B cell (primary cell): ENCODE measurements around the gene EPC1. TPM values are rescaled to one million over a fixed set of nuclear protein-coding genes. Genes with fewer than 3 reads are reported as not detected.

Source experiments
- ATAC-seq: fragments of 200-7000 bp; cut with Tn5 transposase; one replicate; pipeline ENCODE4 v1.10.0; 2021; ENCODE audit warnings: low read depth, mild to moderate bottlenecking, moderate number of reproducible peaks, moderate library complexity
- CTCF ChIA-PET: fragments of 350-600 bp; sonication (Branson Sonifier 250); formaldehyde crosslinking; loops from one replicate; lab custom pipeline; 2021; ENCODE audit warnings: antibody characterized with exemption, inconsistent platforms; lab: Charles Lee
- POLR2A ChIA-PET: fragments of 350-600 bp; sonication (Branson Sonifier 250); formaldehyde crosslinking; loops from one replicate; lab custom pipeline; 2021; ENCODE audit warnings: antibody characterized with exemption; lab: Charles Lee
- DNase-seq: peaks from one replicate; pipeline ENCODE4 v3.0.0; 2013
- H2AFZ ChIP-seq: 2 replicates; pipeline ENCODE4 v1.6.1; 2012; ENCODE audit warnings: mild to moderate bottlenecking, low read depth, low read length; ENCODE audit not compliant: insufficient read depth, poor library complexity, severe bottlenecking
- H3K27ac ChIP-seq, 2 donors: 1 replicate in 1 of 2; 2 replicates in 1 of 2; pipeline ENCODE4 v1.5.1; 2012 to 2013; ENCODE audit warnings: low read length in 2 of 2, mild to moderate bottlenecking in 2 of 2, moderate library complexity in 1 of 2
- H3K27me3 ChIP-seq, 4 experiments: fragments of 200-600 bp in 1 of 4; sonication (generic) in 1 of 4; replicated peaks in 1 of 4; 1 replicate in 2 of 4; 2 replicates in 2 of 4; pipeline versions ENCODE4 v1.6.1 to v1.7.0; 2013 to 2016; ENCODE audit warnings: low read length in 3 of 4, mild to moderate bottlenecking in 2 of 4, mixed read lengths in 1 of 4, moderate library complexity in 1 of 4; ENCODE audit not compliant: insufficient read depth in 4 of 4, control insufficient read depth in 3 of 4; ENCODE audit errors: control extremely low read depth in 1 of 4
- H3K36me3 ChIP-seq, 2 experiments: replicated peaks in 1 of 2; 1 replicate in 1 of 2; 2 replicates in 1 of 2; pipeline versions ENCODE4 v1.6.1 to v1.7.1; 2013; ENCODE audit warnings: low read length in 1 of 2; ENCODE audit not compliant: insufficient read depth in 2 of 2, control insufficient read depth in 1 of 2; ENCODE audit errors: control extremely low read depth in 1 of 2, extremely low read depth in 1 of 2
- H3K4me1 ChIP-seq, 2 donors: fragments of 200-600 bp in 1 of 2; sonication (generic) in 1 of 2; 1 replicate in 1 of 2; 2 replicates in 1 of 2; pipeline versions ENCODE4 v1.5.1 to v1.6.1; 2013 to 2017; ENCODE audit warnings: low read length in 2 of 2; ENCODE audit not compliant: control insufficient read depth in 2 of 2, insufficient read depth in 2 of 2
- H3K4me2 ChIP-seq: replicated peaks from 2 replicates; pipeline ENCODE3; 2012; ENCODE audit warnings: mild to moderate bottlenecking, low read depth, low read length; ENCODE audit not compliant: poor library complexity, severe bottlenecking
- H3K4me3 ChIP-seq, 5 experiments: fragments of 200-600 bp in 1 of 5; sonication (generic) in 1 of 5; 1 replicate in 3 of 5; 2 replicates in 2 of 5; pipeline versions ENCODE4 v1.5.1 to v1.7.0; 2011 to 2016; ENCODE audit warnings: low read length in 4 of 5, mild to moderate bottlenecking in 4 of 5, low read depth in 2 of 5, control low read depth in 1 of 5, moderate library complexity in 1 of 5; ENCODE audit not compliant: insufficient read depth in 1 of 5; ENCODE audit errors: control extremely low read depth in 1 of 5, extremely low read depth in 1 of 5
- H3K79me2 ChIP-seq: fragments of 200-600 bp; sonication (generic); one replicate; pipeline ENCODE4 v1.6.0; 2016; ENCODE audit warnings: low read length; ENCODE audit not compliant: control insufficient read depth, insufficient read depth
- H3K9ac ChIP-seq: fragments of 200-600 bp; sonication (generic); 2 replicates; pipeline ENCODE4 v1.6.1; 2017; ENCODE audit warnings: mild to moderate bottlenecking, low read length, moderate library complexity
- H3K9me3 ChIP-seq, 3 donors: one replicate each; pipeline versions ENCODE4 v1.6.1 to v1.7.1; 2013; ENCODE audit warnings: low read length in 2 of 3; ENCODE audit not compliant: control insufficient read depth in 2 of 3, insufficient read depth in 1 of 3; ENCODE audit errors: control extremely low read depth in 1 of 3
- H4K20me1 ChIP-seq: 2 replicates; pipeline ENCODE4 v1.6.0; 2012; ENCODE audit warnings: mild to moderate bottlenecking, low read length; ENCODE audit not compliant: insufficient read depth, control insufficient read depth, poor library complexity, severe bottlenecking
- H3K27ac Mint-ChIP-seq: one replicate; pipeline ENCODE4 v1.8.0; 2021; ENCODE audit warnings: mixed read lengths
- H3K27me3 Mint-ChIP-seq: one replicate; pipeline ENCODE4 v1.8.0; 2021; ENCODE audit warnings: mixed read lengths
- H3K4me1 Mint-ChIP-seq: one replicate; pipeline ENCODE4 v1.8.0; 2021; ENCODE audit warnings: mixed read lengths
- H3K4me3 Mint-ChIP-seq: one replicate; pipeline ENCODE4 v1.8.0; 2021; ENCODE audit warnings: mixed read lengths
- H3K9me3 Mint-ChIP-seq: one replicate; pipeline ENCODE4 v1.8.0; 2022; ENCODE audit warnings: mixed read lengths; ENCODE audit not compliant: insufficient read depth
- CTCF ChIP-seq: fragments of 200-600 bp; IDR thresholded peaks from one replicate; pipeline ENCODE4 v1.8.0; 2022; ENCODE audit warnings: antibody characterized with exemption, mild to moderate bottlenecking
- EZH2 ChIP-seq: IDR thresholded peaks from 2 replicates; pipeline ENCODE4 v1.6.1; 2012; ENCODE audit warnings: borderline replicate concordance, low read depth, mild to moderate bottlenecking, moderate library complexity, low read length; ENCODE audit not compliant: insufficient read depth, poor library complexity, severe bottlenecking
- WGBS: methylation state at CpG from one replicate; pipeline ENCODE4 v1.1.5; 2013; ENCODE audit warnings: missing lambda C conversion rate; ENCODE audit not compliant: insufficient coverage; 5-methylcytosine and 5-hydroxymethylcytosine counted together
- intact Hi-C: fragments of 100-400 bp; cut with micrococcal nuclease; formaldehyde crosslinking; loops from one replicate; pipeline ENCODE4 v1.10.0; 2022
- polyA plus RNA-seq: library from polyadenylated mRNA; depleted of rRNA; stranded (reverse); fragments of >200 nt; gene quantifications from 2 replicates; pipeline ENCODE4 v1.2.3, GENCODE V29; 2012
- total RNA-seq, 2 donors: library from RNA; stranded (reverse); fragments of 120-200 nt in 1 of 2; gene quantifications; 1 replicate in 1 of 2; 2 replicates in 1 of 2; pipeline versions ENCODE4 v1.2.3 to v1.2.4, GENCODE V29; 2013 to 2022

EPC1 gene
- total and polyA plus RNA-seq, 2 donors (not counting 1 experiment from before 2014, with no cell fraction given) = 120 to 220 TPM

GRCh38 chr10:32349199-32349585 is 2.2 kb upstream of the EPC1 start:
- Histone ChIP-seq H3K27ac (peak overlapping the region in 1 of 2 donors; percentile 36), H3K4me3 (no peak overlapping the region), H3K4me2 (peak overlapping the region; percentile 28), H3K4me1 (peaks cover 43 to 47% of the 10 kb centered on the region in 2 donors), H2AFZ (no peak overlapping the region), H3K79me2 (peaks cover 65% of the 10 kb centered on the region), H3K36me3 (peaks cover 0 to 2% of the 10 kb centered on the region in 2 experiments), H3K9ac (no peak overlapping the region), H3K9me3 (no peaks in the 10 kb centered on the region), H4K20me1 (peaks cover 16% of the 10 kb centered on the region), H3K27me3 (no peaks in the 10 kb centered on the region)
- Mint-ChIP-seq H3K27me3 (no peaks in the 10 kb centered on the region), H3K4me3 (peak overlapping the region; percentile 26), H3K9me3 (no peaks in the 10 kb centered on the region), H3K4me1 (peaks cover 65% of the 10 kb centered on the region), H3K27ac (peak overlapping the region; percentile 38)
- WGBS = 43% methylated on average over 1 of the region's 2 CpGs
- ATAC-seq = no peak
- ChIA-PET CTCF (interaction anchor here (0.9 to 3.2 kb wide), 4 partner anchors 19 to 96 kb away, joined by 4 to 24 read pairs (median 4); partner anchors contain the start of gene CCDC7), POLR2A (no interaction called here)
- no peak for DNase-seq
- TF ChIP-seq EZH2 (no peak), CTCF (no peak)
- intact Hi-C loops = loop anchor here (5.0 to 10.0 kb wide), 3 partner anchors 37 to 1914 kb away; partner anchors contain the start of gene MAP3K8
